Measurements from ENCODE around the gene EFCAB13. TPM values are rescaled to one million over a fixed set of nuclear protein-coding genes. Genes with fewer than 3 reads are reported as not detected.
A peak's percentile ranks its signal among the peaks of the same experiment; 100 is the strongest.
"Not testable (repeated sequence)": the region's sequence is repeated elsewhere in the genome, so short reads cannot be mapped to it uniquely, and the experiment has no call there.

The EFCAB13 gene
- polyA plus RNA-seq, 2 of the 4 experiments (the other 2 are of a cell fraction) = 2.9 to 6.0 TPM

DNA sequence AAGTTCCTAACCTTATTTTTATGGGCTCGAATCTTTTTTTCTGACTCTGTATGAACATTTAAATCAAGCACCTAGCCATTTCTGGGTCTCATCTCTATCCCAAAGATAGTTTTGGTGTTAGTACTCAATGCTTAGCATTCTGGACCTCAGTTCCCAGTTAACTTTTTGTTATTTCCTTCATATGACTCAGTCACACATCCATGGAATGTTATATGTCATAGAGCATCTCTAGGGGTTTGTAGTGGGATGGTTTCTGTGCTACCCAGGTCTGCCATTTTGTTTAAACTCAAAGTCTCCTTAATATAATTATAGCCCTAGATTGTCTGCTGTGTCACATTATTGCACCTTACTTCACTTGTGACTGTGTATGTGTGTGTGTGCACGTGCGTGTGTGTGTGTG lies 90.1 kb downstream of the EFCAB13 start:
- Histone ChIP-seq H3K9me3 (no peaks in the 10 kb centered on the region), H3K4me3 (no peak overlapping the region), H3K27ac (no peak overlapping the region), H3K4me2 (no peak overlapping the region), H3K4me1 (no peaks in the 10 kb centered on the region)
- ChIA-PET CTCF (no interaction called here), POLR2A (no interaction called here)
- FAIRE-seq (peak; percentile 54), ATAC-seq (no peak), DNase-seq (ENCODE audit: low read depth in 1 of 2, low spot score in 1 of 2) (no peak)
- WGBS (ENCODE audit: missing lambda C conversion rate) = 89% methylated on average over 3 of the region's 3 CpGs
- TF ChIP-seq ZFP36 (IDR thresholded peaks at IDR 0.05; ENCODE audit: borderline replicate concordance, partially characterized antibody) = no peak
- no peak for TF ChIP-seq BCL3 (IDR thresholded peaks at IDR 0.05)
- TF ChIP-seq RFX5 (IDR thresholded peaks at IDR 0.05) = no peak
- no peak for TF ChIP-seq HDAC2 (IDR thresholded peaks at IDR 0.05)
- no peak for TF ChIP-seq HMGXB4 (CRISPR knock-in tag; IDR thresholded peaks at IDR 0.05; ENCODE audit: borderline replicate concordance)
- no peak for TF ChIP-seq RNF2 (IDR thresholded peaks at IDR 0.05; ENCODE audit: borderline replicate concordance, low read depth)
- TF ChIP-seq CEBPB (IDR thresholded peaks at IDR 0.05) = no peak
- no peak for TF ChIP-seq POLR2A (IDR thresholded peaks at IDR 0.05; ENCODE audit: low read length)
- no peak for TF ChIP-seq POLR2AphosphoS2 (conservative IDR thresholded peaks at IDR 0.05; ENCODE audit: low read length)
- TF ChIP-seq MYC (IDR thresholded peaks at IDR 0.05; ENCODE audit: borderline replicate concordance, low read length) = no peak
- TF ChIP-seq CHD4 (IDR thresholded peaks at IDR 0.05; ENCODE audit: borderline replicate concordance) = no peak
- no peak for TF ChIP-seq HOXA7 (CRISPR knock-in tag; IDR thresholded peaks at IDR 0.05)
- TF ChIP-seq MAFK (IDR thresholded peaks at IDR 0.05; ENCODE audit: partially characterized antibody) = no peak
- TF ChIP-seq FOSL2 (IDR thresholded peaks at IDR 0.05) = no peak
- TF ChIP-seq FOSL2 (CRISPR knock-in tag; IDR thresholded peaks at IDR 0.05) = no peak
- TF ChIP-seq, protein P1, sequence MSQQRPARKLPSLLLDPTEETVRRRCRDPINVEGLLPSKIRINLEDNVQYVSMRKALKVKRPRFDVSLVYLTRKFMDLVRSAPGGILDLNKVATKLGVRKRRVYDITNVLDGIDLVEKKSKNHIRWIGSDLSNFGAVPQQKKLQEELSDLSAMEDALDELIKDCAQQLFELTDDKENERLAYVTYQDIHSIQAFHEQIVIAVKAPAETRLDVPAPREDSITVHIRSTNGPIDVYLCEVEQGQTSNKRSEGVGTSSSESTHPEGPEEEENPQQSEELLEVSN (IDR thresholded peaks at IDR 0.05; ENCODE audit: borderline replicate concordance, low read depth) = no peak
- TF ChIP-seq TP53 (CRISPR knock-in tag; IDR thresholded peaks at IDR 0.05) = no peak

DNA sequence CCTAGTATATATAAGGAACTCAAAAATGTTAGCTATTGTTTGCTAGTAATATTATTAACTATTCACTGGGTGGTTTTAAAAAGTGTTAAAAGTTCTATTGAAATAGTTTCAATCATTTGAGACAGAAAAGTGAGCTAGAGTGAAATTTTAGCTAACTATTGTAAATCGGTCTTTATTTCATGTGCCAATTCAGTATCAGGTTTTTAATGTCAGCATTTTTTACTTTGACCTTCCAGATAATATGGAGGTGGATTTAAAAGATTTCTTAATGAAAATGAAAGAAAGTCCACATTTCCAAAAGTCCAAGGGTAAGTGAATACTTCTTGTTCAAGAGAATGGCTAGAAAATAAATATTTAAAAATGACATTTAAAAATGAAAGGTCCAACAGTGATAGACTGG lies 90.9 kb downstream of the EFCAB13 start:
- no peak for DNase-seq (ENCODE audit: low read depth in 1 of 2, low spot score in 1 of 2)
- POLR2A ChIA-PET = no interaction called here
- H3K9me3 ChIP-seq = no peaks in the 10 kb centered on the region
- no peak overlapping the region for H3K27ac ChIP-seq
- FAIRE-seq = no peak
- no peak overlapping the region for H3K4me3 ChIP-seq
- no peaks in the 10 kb centered on the region for H3K4me1 ChIP-seq
- WGBS (ENCODE audit: missing lambda C conversion rate) = 66% methylated on average over 1 of the region's 1 CpG
- ATAC-seq = no peak
- TF ChIP-seq MAFK (IDR thresholded peaks at IDR 0.05; ENCODE audit: partially characterized antibody) (peak; percentile 44), EP300 (IDR thresholded peaks at IDR 0.05) (no peak), CHD4 (IDR thresholded peaks at IDR 0.05; ENCODE audit: borderline replicate concordance) (no peak)
- CTCF ChIA-PET = no interaction called here
- no peak overlapping the region for H3K4me2 ChIP-seq

- ATAC-seq (peak; percentile 89 to 92), FAIRE-seq (no peak), DNase-seq (ENCODE audit: low read depth in 1 of 2, low spot score in 1 of 2) (peak; percentile 34 to 41)
- ChIA-PET CTCF (interaction anchor here (1.2 to 1.4 kb wide), 2 partner anchors 38 to 62 kb away, joined by 3 to 5 read pairs; no protein-coding TSS in a partner anchor), POLR2A (no interaction called here)
- Histone ChIP-seq H3K4me2 (peak overlapping the region; percentile 71), H3K4me1 (peaks cover 19% of the 10 kb centered on the region), H3K9me3 (no peaks in the 10 kb centered on the region), H3K27ac (peak overlapping the region; percentile 53 to 80; a peak in 5 of 6 replicates), H3K4me3 (peak overlapping the region; percentile 62)
- 42% methylated on average over 62 of the region's 113 CpGs for WGBS (ENCODE audit: missing lambda C conversion rate)
- TF ChIP-seq PHF8 (IDR thresholded peaks at IDR 0.05; ENCODE audit: borderline replicate concordance, low read depth) = peak; percentile 31; the same call in 1 of the 2 replicates
- no peak for TF ChIP-seq EP300 (IDR thresholded peaks at IDR 0.05)
- TF ChIP-seq, protein P2, sequence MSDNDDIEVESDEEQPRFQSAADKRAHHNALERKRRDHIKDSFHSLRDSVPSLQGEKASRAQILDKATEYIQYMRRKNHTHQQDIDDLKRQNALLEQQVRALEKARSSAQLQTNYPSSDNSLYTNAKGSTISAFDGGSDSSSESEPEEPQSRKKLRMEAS (IDR thresholded peaks at IDR 0.05) = peak; percentile 29; the same call in 1 of the 2 replicates
- TF ChIP-seq NFE2L2 (conservative IDR thresholded peaks at IDR 0.05; ENCODE audit: low read length) = no peak
- TF ChIP-seq HOXB5 (CRISPR knock-in tag; IDR thresholded peaks at IDR 0.05) = 0 out of 2 replicates have a peak, but pooled peaks have one; percentile 18
- no peak for TF ChIP-seq ZC3H11A (IDR thresholded peaks at IDR 0.05)
Measured at GRCh38 chr17:47423406-47424295, 99.9 kb downstream of the EFCAB13 start.

DNA sequence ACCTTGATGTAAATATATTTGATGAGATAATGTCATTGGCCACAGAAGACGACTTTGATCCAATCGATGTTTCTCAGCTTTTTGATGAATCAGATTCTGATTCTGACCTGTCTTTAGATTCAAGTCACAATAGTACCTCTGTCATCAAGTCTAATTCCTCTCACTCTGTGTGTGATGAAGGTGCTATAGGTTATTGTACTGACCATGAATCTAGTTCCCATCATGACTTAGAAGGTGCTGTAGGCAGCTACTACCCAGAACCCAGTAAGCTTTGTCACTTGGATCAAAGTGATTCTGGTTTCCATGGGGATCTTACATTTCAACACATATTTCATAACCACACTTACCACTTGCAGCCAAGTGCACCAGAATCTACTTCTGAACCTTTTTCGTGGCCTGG lies 101.5 kb downstream of the EFCAB13 start:
- H3K27ac ChIP-seq; H3K4me3 ChIP-seq; POLR2A ChIA-PET; DNase-seq (ENCODE audit: low read depth in 1 of 2, low spot score in 1 of 2); H3K9me3 ChIP-seq; H3K4me2 ChIP-seq; ATAC-seq; FAIRE-seq: not testable (repeated sequence)
- peaks cover 19% of the 10 kb centered on the region for H3K4me1 ChIP-seq
- CTCF ChIA-PET = interaction anchor here (1.2 kb wide), 1 partner anchor 40 kb away, joined by 5 read pairs; no protein-coding TSS in a partner anchor
- 98% methylated on average over 3 of the region's 3 CpGs for WGBS (ENCODE audit: missing lambda C conversion rate)

Data from A549 (cell line).